ENCODE measurements around the gene ADRA1B.

ADRA1B gene

DNA sequence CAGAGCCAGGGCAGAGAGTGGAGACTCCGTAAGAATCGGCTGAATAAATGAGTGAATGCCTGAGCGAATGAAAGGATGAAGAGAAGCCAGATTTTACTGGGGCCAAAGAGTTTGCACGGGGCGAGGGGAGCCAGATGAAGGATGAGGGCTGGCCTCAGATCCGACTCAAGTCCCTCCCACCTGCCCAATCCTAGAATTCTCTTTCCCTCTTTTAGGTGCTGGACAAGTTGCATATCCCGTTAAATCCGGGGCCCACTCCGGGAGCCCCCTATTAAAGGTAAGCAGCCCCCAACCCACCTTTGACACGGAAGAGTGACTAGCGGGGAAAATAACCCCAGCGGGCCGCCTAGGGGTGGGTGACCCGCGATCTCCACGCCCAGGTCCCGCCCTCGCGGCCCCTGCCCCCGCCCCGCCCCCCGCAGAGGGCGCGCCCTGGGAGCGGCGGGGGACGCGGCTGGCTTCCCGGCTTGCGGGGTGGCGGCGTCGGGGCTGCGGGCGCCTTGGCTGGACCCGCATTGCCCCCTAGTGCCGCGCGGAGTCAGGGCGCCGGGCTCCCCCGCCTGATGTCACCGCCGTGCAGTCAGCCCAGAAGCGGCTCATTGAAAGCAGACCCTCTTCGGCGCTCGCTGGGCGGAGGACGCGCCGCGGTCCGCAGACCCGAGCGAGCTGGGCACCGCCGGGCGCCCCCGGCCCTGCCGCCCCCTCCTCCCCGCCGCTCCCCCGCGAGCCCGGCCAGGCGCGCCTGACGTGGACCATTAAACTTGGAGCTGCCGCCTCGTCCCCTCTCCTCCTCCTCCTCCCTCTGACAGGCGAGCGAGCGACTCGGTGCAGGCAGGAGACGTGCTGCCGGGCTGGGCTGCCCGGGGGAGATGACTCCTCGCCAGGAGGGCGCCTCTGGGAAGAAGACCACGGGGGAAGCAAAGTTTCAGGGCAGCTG is at the start of gene ADRA1B:
Gene ADRA1B (plus strand): TSS at position 579 of the 937 bp plus-strand sequence. CDS start 424 bp downstream, outside the sequence.
- Histone ChIP-seq H3K4me3 (ENCODE audit: severe bottlenecking) (peak within 1 kb of the TSS; percentile 17), H3K27me3 (ENCODE audit: insufficient read depth, poor library complexity, severe bottlenecking) (no peaks in the 10 kb centered on the region), H3K27ac (ENCODE audit: poor library complexity, severe bottlenecking) (no peak within 1 kb of the TSS), H3K9me3 (ENCODE audit: severe bottlenecking) (no peaks in the 10 kb centered on the region), H3K4me1 (ENCODE audit: insufficient read depth, poor library complexity, severe bottlenecking) (peaks cover 17% of the 10 kb centered on the region), H3K36me3 (ENCODE audit: low read depth) (no peaks in the 10 kb centered on the region)
- DNase-seq (ENCODE audit: low spot score) (no peak), ATAC-seq (ENCODE audit: low read depth) (peak; percentile 70)
- TF ChIP-seq, protein P1, sequence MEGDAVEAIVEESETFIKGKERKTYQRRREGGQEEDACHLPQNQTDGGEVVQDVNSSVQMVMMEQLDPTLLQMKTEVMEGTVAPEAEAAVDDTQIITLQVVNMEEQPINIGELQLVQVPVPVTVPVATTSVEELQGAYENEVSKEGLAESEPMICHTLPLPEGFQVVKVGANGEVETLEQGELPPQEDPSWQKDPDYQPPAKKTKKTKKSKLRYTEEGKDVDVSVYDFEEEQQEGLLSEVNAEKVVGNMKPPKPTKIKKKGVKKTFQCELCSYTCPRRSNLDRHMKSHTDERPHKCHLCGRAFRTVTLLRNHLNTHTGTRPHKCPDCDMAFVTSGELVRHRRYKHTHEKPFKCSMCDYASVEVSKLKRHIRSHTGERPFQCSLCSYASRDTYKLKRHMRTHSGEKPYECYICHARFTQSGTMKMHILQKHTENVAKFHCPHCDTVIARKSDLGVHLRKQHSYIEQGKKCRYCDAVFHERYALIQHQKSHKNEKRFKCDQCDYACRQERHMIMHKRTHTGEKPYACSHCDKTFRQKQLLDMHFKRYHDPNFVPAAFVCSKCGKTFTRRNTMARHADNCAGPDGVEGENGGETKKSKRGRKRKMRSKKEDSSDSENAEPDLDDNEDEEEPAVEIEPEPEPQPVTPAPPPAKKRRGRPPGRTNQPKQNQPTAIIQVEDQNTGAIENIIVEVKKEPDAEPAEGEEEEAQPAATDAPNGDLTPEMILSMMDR (IDR thresholded peaks at IDR 0.05; ENCODE audit: poor library complexity, severe bottlenecking) = peak; percentile 93

DNA sequence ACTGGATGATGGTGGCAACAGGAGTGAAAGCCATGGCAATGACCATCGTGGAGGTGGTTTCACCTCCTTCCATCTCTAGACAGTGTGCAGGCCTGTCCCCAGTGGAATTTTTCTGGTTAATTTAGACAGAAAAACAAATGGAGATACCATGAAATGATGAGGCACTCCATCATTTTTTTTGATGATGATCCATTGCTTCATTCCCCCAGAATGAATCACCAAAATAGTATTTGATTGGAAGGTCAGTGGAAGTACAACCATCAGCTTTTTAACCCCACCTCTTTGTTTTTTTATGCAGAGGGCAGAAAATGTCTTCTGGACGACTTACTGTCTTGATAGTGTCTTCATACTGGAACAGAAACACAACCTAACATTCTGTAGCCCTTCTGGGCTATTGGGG is 42.6 kb upstream of the ADRA1B start:
- H3K27me3 ChIP-seq (ENCODE audit: insufficient read depth, poor library complexity, severe bottlenecking) = no peaks in the 10 kb centered on the region
- H3K9me3 ChIP-seq (ENCODE audit: severe bottlenecking) = no peaks in the 10 kb centered on the region
- H3K27ac ChIP-seq (ENCODE audit: poor library complexity, severe bottlenecking) = no peak overlapping the region
- no peaks in the 10 kb centered on the region for H3K36me3 ChIP-seq (ENCODE audit: low read depth)
- peaks cover 9% of the 10 kb centered on the region for H3K4me1 ChIP-seq (ENCODE audit: insufficient read depth, poor library complexity, severe bottlenecking)
- ATAC-seq (ENCODE audit: low read depth) = peak; percentile 40; the same call in 1 of the 3 replicates
- DNase-seq (ENCODE audit: low spot score) = no peak
- TF ChIP-seq, protein P1 (IDR thresholded peaks at IDR 0.05; ENCODE audit: poor library complexity, severe bottlenecking) = no peak
- no peak overlapping the region for H3K4me3 ChIP-seq (ENCODE audit: severe bottlenecking)

DNA sequence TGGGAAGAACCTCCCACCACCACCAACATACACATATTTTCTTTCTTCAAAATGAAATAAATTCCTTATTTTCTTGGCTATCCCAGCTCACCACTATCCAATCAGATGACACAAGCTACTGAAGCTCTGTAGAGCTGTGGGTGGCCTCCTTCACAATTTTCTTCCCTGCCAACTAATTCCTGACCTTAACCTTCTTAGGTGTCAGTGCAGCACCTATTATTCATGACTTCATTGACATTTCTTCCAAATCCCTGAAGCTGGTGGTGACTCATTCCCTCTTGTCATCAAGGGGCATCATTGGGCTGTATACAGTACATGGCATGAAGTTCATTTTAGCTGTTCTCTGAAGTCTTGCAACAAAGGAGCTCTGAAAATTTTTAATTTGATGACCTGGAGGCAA is 42.0 kb upstream of the ADRA1B start:
- Histone ChIP-seq H3K9me3 (ENCODE audit: severe bottlenecking) (no peaks in the 10 kb centered on the region), H3K4me1 (ENCODE audit: insufficient read depth, poor library complexity, severe bottlenecking) (peaks cover 9% of the 10 kb centered on the region), H3K36me3 (ENCODE audit: low read depth) (no peaks in the 10 kb centered on the region), H3K4me3 (ENCODE audit: severe bottlenecking) (no peak overlapping the region), H3K27me3 (ENCODE audit: insufficient read depth, poor library complexity, severe bottlenecking) (no peaks in the 10 kb centered on the region), H3K27ac (ENCODE audit: poor library complexity, severe bottlenecking) (no peak overlapping the region)
- TF ChIP-seq, protein P1 (IDR thresholded peaks at IDR 0.05; ENCODE audit: poor library complexity, severe bottlenecking) = no peak
- DNase-seq (ENCODE audit: low spot score) (no peak), ATAC-seq (ENCODE audit: low read depth) (peak; percentile 70)

DNA sequence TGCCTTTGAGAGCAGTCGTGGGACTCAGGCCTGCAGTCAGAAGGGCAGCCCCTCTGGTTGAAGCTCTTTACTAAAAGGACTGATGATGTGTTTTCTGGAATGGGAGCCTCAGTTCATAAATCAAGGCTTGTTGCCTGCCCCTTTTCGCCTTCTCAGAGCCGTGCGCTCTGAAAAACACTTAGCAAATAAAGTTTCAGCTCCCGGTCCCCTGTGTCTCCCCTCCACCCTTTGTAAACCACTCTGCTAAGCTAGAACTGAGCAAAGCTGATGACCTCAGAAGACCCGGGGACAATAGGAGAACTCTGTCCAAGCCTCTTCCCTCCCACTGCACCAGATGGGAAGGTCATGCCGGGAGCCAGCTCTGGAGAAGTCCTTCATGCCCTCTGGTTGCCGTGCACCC is 39.3 kb upstream of the ADRA1B start:
- H3K9me3 ChIP-seq (ENCODE audit: severe bottlenecking) = no peaks in the 10 kb centered on the region
- H3K27ac ChIP-seq (ENCODE audit: poor library complexity, severe bottlenecking) = no peak overlapping the region
- DNase-seq (ENCODE audit: low spot score) (no peak), ATAC-seq (ENCODE audit: low read depth) (no peak)
- H3K4me1 ChIP-seq (ENCODE audit: insufficient read depth, poor library complexity, severe bottlenecking) = peaks cover 9% of the 10 kb centered on the region
- no peak overlapping the region for H3K4me3 ChIP-seq (ENCODE audit: severe bottlenecking)
- no peaks in the 10 kb centered on the region for H3K27me3 ChIP-seq (ENCODE audit: insufficient read depth, poor library complexity, severe bottlenecking)
- H3K36me3 ChIP-seq (ENCODE audit: low read depth) = no peaks in the 10 kb centered on the region
- TF ChIP-seq, protein P1 (IDR thresholded peaks at IDR 0.05; ENCODE audit: poor library complexity, severe bottlenecking) = no peak
